ENCODE measurements around the gene CFHR2.

The CFHR2 gene

DNA sequence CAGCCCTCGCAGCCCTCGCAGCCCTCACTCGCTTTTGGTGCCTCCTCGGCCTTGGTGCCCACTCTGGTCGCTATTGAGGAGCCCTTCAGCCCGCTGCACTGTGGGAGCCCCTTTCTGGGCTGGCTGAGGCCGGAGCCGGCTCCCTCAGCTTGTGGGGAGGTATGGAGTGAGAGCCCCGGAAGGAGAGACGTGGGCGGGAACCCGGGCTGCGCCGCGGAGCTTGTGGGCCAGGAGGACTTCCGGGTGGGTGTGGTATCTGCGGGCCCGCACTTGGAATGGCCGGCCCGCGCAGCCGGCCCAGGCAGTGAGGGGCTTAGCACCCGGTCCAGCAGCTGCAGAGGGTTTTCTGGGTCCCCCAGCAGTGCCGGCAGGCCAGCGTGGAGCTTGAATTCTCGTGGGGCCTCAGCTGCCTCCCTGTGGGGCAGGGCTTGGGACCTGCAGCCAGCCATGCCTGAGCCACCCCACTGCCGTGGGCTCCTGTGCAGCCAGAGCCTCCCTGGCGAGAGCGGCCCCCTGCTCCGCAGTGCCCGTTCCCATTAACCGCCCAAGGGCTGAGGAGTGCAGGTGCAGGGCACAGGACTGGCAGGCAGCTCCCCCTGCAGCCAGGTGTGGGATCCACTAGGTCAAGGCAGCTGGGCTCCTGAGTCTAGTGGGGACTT lies 9.9 kb upstream of the CFHR2 start:
- no peak for TF ChIP-seq TAF1 (IDR thresholded peaks at IDR 0.05; ENCODE audit: borderline replicate concordance, insufficient read depth, low read length)

DNA sequence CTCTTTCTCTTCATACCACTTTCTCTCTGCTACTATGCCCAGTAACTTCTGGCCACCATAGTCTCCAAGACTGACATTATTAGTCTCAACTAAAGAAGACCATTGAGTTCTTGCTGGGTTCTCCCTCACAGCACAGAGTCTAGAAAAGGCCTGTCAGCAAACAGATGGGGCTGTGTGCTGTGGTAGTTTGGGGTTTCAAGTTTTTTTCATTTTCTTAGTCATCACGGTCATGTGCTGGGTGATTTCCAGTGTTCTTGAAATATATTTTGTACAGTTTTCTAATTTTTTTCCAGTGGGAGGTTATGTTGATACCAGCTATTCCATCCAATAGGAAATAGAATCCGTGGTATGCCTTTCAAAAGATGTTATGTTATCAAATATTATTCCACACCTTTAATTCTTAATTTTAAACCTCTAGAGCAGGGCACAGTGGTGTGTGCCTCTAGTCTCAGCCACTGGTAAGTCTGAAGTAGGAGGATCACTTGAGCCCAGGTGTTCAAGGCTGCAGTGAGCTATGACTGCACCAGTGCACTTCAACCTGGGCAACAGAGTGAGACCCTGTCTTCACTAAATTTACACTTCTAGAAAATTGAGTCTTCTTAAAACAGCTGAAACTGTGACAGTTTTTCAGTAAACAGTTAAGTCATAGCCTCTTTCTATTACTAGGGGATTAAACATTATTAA lies 8.3 kb downstream of the CFHR2 start:
- no peak for TF ChIP-seq TAF1 (IDR thresholded peaks at IDR 0.05; ENCODE audit: borderline replicate concordance, insufficient read depth, low read length)

DNA sequence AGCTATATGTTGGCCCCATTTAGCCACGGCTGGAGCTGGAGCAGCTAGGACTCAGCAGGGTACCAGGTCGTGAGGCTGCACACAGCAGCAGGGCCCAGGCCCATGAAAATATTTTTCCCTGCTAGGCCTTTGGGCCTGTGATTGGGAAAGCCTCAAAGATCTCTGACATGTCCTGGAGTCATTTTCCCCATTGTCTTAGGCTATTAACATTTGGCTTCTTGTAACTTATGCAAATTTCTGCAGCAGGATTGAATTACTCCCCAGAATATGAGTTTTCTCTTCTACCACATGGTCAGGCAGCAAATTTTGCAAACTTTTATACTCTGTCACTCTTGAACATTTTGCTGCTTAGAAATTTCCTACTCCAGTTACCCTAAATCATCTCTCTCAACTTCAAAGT lies 11.2 kb downstream of the CFHR2 start:
- TF ChIP-seq TAF1 (IDR thresholded peaks at IDR 0.05; ENCODE audit: borderline replicate concordance, insufficient read depth, low read length) = no peak
- no peak for TF ChIP-seq SIN3A (IDR thresholded peaks at IDR 0.05; ENCODE audit: borderline replicate concordance, insufficient read depth, low read length)

DNA sequence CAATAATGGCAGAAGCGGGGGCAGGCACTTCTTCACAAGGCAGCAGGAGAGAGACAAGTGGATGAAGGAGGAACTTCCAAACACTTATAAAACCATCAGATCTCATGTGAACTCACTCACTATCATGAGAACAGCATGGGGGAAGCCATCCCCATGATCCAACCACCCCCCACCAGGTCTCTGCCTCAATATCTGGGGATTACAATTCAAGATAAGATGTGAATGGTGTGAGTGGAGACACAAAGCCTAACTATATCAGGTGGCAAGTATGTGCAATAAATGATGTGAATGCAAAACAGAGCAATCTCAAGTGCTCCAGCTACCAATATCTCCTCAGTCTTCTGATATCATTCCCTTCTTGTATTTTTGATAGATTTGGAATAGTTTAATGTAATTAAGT lies 12.4 kb downstream of the CFHR2 start:
- TF ChIP-seq TAF1 (IDR thresholded peaks at IDR 0.05; ENCODE audit: borderline replicate concordance, insufficient read depth, low read length) (no peak), FOXP2 (optimal IDR thresholded peaks at IDR 0.05; ENCODE audit: borderline replicate concordance, extremely low read depth, extremely low read length, insufficient read depth) (no peak), POLR2AphosphoS5 (IDR thresholded peaks at IDR 0.05; ENCODE audit: low read depth, low read length) (no peak), SIN3A (IDR thresholded peaks at IDR 0.05; ENCODE audit: borderline replicate concordance, insufficient read depth, low read length) (no peak)

DNA sequence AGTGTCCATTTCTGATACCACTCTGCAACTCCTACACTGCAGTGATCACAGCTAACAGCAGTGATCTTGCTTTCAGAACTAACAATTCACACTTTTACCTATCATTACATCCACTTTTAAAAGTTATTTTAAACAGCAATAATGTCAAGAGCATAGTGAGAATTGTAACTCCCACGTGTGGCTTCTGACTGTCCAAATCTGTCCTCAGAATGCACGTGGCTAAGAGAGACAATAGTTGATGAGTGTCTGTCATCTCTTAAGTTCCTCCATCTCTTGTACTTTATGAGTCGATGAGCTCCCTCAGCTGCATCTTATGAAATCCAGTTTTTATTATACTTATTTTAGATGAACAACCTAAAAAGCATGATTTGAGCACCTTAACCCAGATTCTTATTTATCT lies 17.3 kb downstream of the CFHR2 start:
- TF ChIP-seq FOXP2 (optimal IDR thresholded peaks at IDR 0.05; ENCODE audit: borderline replicate concordance, extremely low read depth, extremely low read length, insufficient read depth) = no peak
- TF ChIP-seq SIN3A (IDR thresholded peaks at IDR 0.05; ENCODE audit: borderline replicate concordance, insufficient read depth, low read length) = no peak
- no peak for TF ChIP-seq TAF1 (IDR thresholded peaks at IDR 0.05; ENCODE audit: borderline replicate concordance, insufficient read depth, low read length)
- TF ChIP-seq, protein P1, sequence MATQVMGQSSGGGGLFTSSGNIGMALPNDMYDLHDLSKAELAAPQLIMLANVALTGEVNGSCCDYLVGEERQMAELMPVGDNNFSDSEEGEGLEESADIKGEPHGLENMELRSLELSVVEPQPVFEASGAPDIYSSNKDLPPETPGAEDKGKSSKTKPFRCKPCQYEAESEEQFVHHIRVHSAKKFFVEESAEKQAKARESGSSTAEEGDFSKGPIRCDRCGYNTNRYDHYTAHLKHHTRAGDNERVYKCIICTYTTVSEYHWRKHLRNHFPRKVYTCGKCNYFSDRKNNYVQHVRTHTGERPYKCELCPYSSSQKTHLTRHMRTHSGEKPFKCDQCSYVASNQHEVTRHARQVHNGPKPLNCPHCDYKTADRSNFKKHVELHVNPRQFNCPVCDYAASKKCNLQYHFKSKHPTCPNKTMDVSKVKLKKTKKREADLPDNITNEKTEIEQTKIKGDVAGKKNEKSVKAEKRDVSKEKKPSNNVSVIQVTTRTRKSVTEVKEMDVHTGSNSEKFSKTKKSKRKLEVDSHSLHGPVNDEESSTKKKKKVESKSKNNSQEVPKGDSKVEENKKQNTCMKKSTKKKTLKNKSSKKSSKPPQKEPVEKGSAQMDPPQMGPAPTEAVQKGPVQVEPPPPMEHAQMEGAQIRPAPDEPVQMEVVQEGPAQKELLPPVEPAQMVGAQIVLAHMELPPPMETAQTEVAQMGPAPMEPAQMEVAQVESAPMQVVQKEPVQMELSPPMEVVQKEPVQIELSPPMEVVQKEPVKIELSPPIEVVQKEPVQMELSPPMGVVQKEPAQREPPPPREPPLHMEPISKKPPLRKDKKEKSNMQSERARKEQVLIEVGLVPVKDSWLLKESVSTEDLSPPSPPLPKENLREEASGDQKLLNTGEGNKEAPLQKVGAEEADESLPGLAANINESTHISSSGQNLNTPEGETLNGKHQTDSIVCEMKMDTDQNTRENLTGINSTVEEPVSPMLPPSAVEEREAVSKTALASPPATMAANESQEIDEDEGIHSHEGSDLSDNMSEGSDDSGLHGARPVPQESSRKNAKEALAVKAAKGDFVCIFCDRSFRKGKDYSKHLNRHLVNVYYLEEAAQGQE (IDR thresholded peaks at IDR 0.05; ENCODE audit: insufficient read depth in 1 of 2, low read depth in 2 of 2, low read length in 2 of 2) = no peak
- TF ChIP-seq POLR2AphosphoS5 (IDR thresholded peaks at IDR 0.05; ENCODE audit: low read depth, low read length) = no peak

DNA sequence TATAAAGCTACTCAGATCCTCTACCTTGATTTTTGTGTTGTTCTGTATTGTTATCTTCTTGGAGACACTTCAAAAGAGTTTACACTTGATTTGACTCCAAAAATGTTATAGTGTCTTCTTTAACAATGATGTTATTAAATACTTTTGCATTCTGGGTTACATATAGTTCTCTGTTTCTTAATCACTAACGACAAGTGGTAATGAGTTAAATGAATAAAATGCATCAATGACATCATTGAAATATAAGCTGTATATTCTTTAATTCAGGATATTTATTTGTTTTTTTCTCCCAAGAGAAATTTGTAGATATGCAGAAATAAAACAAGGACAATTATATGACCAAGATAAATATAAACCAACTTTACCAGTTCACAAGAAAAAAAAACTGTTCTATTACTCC lies 26.6 kb downstream of the CFHR2 start:
- TF ChIP-seq TAF1 (IDR thresholded peaks at IDR 0.05; ENCODE audit: borderline replicate concordance, insufficient read depth, low read length) (no peak), FOXP2 (optimal IDR thresholded peaks at IDR 0.05; ENCODE audit: borderline replicate concordance, extremely low read depth, extremely low read length, insufficient read depth) (no peak)
- TF ChIP-seq, protein P1 (IDR thresholded peaks at IDR 0.05; ENCODE audit: insufficient read depth in 1 of 2, low read depth in 2 of 2, low read length in 2 of 2) = no peak

DNA sequence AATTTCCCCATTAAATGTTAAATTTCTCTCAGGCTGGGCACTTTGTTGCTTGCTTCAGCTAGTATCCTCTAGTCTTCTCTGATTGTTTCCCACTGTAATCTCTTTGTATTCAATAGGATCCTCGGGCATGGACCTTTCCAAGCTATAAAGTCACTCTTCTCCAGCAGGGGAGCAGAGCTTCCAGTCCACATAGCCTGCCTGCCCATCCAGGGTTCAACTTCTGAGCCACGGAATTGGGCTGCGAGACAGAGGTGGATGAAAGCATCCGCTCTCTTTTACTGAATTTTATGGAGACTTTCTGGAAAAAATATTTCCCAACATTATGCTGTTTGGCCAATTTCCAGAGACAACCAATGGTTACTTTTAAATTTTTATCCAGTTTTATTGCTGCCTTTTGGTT lies 32.7 kb downstream of the CFHR2 start:
- TF ChIP-seq FOXP2 (optimal IDR thresholded peaks at IDR 0.05; ENCODE audit: borderline replicate concordance, extremely low read depth, extremely low read length, insufficient read depth) (no peak), SIN3A (IDR thresholded peaks at IDR 0.05; ENCODE audit: borderline replicate concordance, insufficient read depth, low read length) (no peak), TAF1 (IDR thresholded peaks at IDR 0.05; ENCODE audit: borderline replicate concordance, insufficient read depth, low read length) (no peak), POLR2AphosphoS5 (IDR thresholded peaks at IDR 0.05; ENCODE audit: low read depth, low read length) (no peak)
- TF ChIP-seq, protein P1 (IDR thresholded peaks at IDR 0.05; ENCODE audit: insufficient read depth in 1 of 2, low read depth in 2 of 2, low read length in 2 of 2) = no peak

All from PFSK-1 (cell line).